ENCODE data around the gene CHEK2. TPM values are rescaled to one million over a fixed set of nuclear protein-coding genes. Genes with fewer than 3 reads are reported as not detected.

Gene CHEK2
- total RNA-seq: 10 to 100 TPM in 3 of 6 donors, 1 to 10 TPM in 3; 5.6 to 14.7 (median 9.7) TPM

DNA sequence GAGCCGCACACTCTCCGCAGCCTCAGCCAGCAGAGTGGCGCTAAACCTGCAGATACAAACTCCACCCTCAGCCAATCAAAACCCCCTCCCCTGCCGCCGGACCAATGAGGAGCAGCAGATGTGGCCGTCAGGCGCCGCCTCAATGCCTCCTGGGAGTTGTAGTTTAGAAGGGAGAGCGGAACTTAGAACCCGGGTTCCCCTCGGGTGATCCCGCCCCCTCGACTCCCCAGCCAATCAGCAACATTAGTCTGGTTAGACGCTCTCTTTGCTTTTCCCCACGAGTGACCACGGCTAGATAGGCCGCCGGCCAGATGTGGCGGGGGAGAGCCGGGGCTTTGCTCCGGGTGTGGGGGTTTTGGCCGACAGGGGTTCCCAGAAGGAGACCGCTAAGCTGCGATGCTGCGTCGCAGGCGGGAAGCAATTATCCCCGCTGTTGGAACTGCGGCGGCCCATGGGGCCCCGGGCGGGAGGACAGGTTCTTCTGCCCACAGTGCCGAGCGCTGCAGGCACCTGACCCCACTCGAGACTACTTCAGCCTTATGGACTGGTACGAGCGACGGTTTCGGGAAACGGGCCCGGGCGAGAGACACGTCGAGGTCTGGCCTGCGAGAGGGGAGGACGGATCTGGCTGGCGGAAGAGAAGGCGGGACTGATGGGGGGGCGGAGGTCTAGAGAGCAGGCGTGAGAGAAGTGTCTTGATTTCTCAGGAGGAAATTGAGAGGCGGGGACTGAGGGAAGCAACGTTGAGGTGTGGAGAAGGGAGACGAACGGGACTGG, at the start of gene CHEK2, which contains the start of gene HSCB:
Gene CHEK2, minus strand, starts transcription at position 36 of the 777 bp plus-strand sequence. CDS start 7,099 bp downstream, outside the sequence.
Gene HSCB, plus strand, starts transcription at position 255 of the 777 bp plus-strand sequence. Its CDS starts 57 bp downstream, at position 312.
- 1% methylated on average over 26 to 46 of the region's 54 CpGs for WGBS, 2 donors
- Histone ChIP-seq H3K4me1 (peaks cover 8 to 14% (median 12%) of the 10 kb centered on the region in 4 donors), H3K27me3 (no peaks in the 10 kb centered on the region), H3K36me3 (peaks cover 7 to 34% (median 24%) of the 10 kb centered on the region in 4 donors), H3K27ac (peak within 1 kb of the TSS; percentile 94 to 100 (median 96)), H3K4me3 (peak within 1 kb of the TSS; percentile 50 to 99 (median 82)), H3K9me3 (no peaks in the 10 kb centered on the region)
- DNase-seq (peak; percentile 91 to 99), ATAC-seq (ENCODE audit: low FRiP score in 2 of 2) (peak; percentile 99)
- peak; percentile 39 to 88 (median 68) for TF ChIP-seq POLR2A (IDR thresholded peaks at IDR 0.05)
- no peak for TF ChIP-seq EP300 (IDR thresholded peaks at IDR 0.05)
- TF ChIP-seq POLR2AphosphoS5 (IDR thresholded peaks at IDR 0.05): peak; percentile 76 to 83
- TF ChIP-seq, protein P1, sequence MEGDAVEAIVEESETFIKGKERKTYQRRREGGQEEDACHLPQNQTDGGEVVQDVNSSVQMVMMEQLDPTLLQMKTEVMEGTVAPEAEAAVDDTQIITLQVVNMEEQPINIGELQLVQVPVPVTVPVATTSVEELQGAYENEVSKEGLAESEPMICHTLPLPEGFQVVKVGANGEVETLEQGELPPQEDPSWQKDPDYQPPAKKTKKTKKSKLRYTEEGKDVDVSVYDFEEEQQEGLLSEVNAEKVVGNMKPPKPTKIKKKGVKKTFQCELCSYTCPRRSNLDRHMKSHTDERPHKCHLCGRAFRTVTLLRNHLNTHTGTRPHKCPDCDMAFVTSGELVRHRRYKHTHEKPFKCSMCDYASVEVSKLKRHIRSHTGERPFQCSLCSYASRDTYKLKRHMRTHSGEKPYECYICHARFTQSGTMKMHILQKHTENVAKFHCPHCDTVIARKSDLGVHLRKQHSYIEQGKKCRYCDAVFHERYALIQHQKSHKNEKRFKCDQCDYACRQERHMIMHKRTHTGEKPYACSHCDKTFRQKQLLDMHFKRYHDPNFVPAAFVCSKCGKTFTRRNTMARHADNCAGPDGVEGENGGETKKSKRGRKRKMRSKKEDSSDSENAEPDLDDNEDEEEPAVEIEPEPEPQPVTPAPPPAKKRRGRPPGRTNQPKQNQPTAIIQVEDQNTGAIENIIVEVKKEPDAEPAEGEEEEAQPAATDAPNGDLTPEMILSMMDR (IDR thresholded peaks at IDR 0.05): peak in 1 of 6 experiments; percentile 15

DNA sequence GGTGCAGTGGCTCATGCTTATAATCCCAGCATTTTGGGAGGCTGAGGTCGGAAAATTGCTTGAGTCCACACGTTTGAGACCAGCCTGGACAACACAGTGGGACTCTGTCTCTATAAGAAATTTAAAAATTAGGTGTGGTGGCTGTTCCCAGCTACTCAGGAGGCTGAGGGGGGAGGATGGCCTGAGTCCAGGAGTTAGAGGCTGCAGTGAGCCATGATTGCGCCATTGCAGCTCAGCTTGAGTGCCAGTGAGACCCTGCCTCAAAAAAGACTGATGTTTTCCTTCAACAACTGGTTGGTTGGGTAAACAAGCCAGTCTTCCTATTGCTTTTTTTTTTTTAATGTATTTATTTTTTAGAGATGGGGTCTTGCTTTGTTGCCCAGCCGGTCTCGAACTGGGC, 49.5 kb upstream of the CHEK2 start:
- no peaks in the 10 kb centered on the region for H3K9me3 ChIP-seq
- peaks cover 11 to 31% (median 28%) of the 10 kb centered on the region in 4 donors for H3K4me1 ChIP-seq
- TF ChIP-seq POLR2A (IDR thresholded peaks at IDR 0.05) (no peak), POLR2AphosphoS5 (IDR thresholded peaks at IDR 0.05) (no peak), EP300 (IDR thresholded peaks at IDR 0.05) (no peak)
- H3K36me3 ChIP-seq: peaks cover 20 to 83% (median 39%) of the 10 kb centered on the region in 4 donors
- no peaks in the 10 kb centered on the region for H3K27me3 ChIP-seq
- no peak overlapping the region for H3K4me3 ChIP-seq
- no peak for DNase-seq
- 92 to 96% methylated on average over 5 of the region's 5 CpGs for WGBS, 2 donors
- peak overlapping the region in 2 of 4 donors; percentile 11 to 26 for H3K27ac ChIP-seq
- no peak for ATAC-seq (ENCODE audit: low FRiP score in 2 of 2)

DNA sequence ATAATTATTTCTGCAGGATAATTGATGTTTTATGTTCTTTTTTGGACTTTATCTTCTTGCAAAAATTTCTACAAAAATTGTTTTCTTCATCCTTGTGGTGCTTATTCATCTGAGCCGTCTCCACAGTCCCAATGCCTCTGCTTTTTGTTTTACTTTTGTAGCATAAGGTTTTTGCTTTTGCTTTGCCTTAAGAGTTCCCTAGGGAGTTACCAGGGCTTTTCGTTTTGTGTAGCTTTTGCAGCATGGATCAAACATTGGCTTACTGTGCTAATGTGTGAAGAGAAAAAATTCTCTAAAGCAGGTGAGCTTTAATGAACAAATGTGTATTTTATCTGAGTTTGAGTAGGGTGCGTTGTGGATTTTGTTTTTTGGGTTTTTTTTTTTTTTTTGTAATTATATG, 47.0 kb upstream of the CHEK2 start:
- 80 to 90% methylated on average over 3 of the region's 3 CpGs for WGBS, 2 donors
- no peak overlapping the region for H3K27ac ChIP-seq
- H3K4me3 ChIP-seq: no peak overlapping the region
- DNase-seq: no peak
- no peaks in the 10 kb centered on the region for H3K27me3 ChIP-seq
- H3K4me1 ChIP-seq: peaks cover 18 to 36% (median 22%) of the 10 kb centered on the region in 4 donors
- no peak for ATAC-seq (ENCODE audit: low FRiP score in 2 of 2)
- peaks cover 0 to 83% (median 30%) of the 10 kb centered on the region in 4 donors for H3K36me3 ChIP-seq
- TF ChIP-seq EP300 (IDR thresholded peaks at IDR 0.05) (no peak), POLR2AphosphoS5 (IDR thresholded peaks at IDR 0.05) (no peak), POLR2A (IDR thresholded peaks at IDR 0.05) (no peak)
- TF ChIP-seq, protein P1 (IDR thresholded peaks at IDR 0.05): no peak
- H3K9me3 ChIP-seq: no peaks in the 10 kb centered on the region

DNA sequence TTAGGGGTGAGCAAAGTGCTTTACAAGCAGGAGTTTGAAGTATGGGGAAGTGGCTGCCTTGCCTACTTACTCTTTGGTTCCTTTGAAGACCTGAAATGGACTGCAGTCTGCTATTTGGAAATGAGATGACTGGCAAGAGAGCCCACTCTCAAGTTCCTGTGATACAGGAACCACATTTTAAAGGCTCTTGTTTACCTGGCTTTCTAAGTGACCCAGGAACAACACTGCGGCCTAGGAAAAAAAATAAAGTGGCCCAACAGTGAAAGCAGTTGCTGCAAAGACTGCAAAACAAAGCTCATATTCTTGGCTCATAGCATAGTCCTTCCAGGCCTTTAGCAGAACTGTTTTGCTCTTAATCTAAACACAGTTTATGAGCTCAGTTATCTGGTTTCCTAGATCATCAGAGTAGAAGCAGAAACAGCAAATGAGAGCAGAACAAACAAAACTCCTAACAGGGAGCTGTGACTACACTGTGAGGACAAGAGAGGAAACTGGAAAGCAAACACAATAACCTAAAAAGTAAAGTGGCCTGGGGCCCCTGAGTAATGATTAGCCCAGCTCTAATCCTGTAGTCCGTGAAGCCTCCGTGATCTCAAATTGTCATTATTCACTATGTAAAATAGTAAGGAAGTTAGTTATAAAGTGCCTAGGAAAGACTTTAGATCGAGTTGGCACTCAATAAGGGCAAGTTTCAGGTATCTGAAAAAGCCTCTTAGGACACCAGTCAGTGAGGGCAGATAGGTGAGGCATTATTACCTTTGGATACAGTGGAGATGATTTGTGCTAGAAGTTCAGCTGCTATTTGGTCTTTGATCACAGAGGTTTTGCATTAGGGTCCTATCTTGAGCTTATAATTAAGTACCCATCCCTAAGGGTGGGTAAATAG, 42.4 kb upstream of the CHEK2 start:
- no peaks in the 10 kb centered on the region for H3K9me3 ChIP-seq
- no peaks in the 10 kb centered on the region for H3K27me3 ChIP-seq
- DNase-seq: peak in 1 of 2 donors; percentile 59
- H3K36me3 ChIP-seq: peaks cover 3 to 79% (median 38%) of the 10 kb centered on the region in 4 donors
- WGBS, 2 donors: 40 to 48% methylated on average over 4 of the region's 4 CpGs
- peaks cover 18 to 51% (median 29%) of the 10 kb centered on the region in 4 donors for H3K4me1 ChIP-seq
- H3K4me3 ChIP-seq: no peak overlapping the region
- TF ChIP-seq POLR2AphosphoS5 (IDR thresholded peaks at IDR 0.05) (peak in 1 of 2 donors; percentile 19), EP300 (IDR thresholded peaks at IDR 0.05) (no peak), POLR2A (IDR thresholded peaks at IDR 0.05) (no peak)
- TF ChIP-seq, protein P1 (IDR thresholded peaks at IDR 0.05): no peak
- peak; percentile 35 to 83 for ATAC-seq (ENCODE audit: low FRiP score in 2 of 2)
- peak overlapping the region; percentile 61 to 82 (median 77) for H3K27ac ChIP-seq
